ENCODE results near the gene MAP3K14.

DNA sequence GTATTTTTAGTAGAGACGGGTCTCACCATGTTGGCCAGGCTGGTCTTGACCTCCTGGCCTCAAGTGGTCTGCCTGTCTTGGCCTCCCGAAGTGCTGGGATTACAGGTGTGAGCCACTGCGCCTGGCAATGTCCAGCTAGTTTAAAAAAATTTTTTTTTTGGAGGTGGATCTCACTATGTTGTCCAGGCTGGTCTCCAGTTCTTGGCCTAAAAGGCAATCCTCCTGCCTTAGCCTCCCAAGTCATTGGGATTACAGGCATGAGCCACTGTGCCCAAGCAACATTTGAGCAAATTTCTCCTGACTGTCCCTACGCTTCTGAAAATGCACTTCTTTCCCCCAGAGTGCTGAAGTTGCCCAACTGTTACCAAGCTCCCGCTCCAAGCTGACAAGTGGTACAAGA lies 8.0 kb downstream of the MAP3K14 start:
- TF ChIP-seq CTCF (IDR thresholded peaks at IDR 0.05) (no peak), POLR2A (IDR thresholded peaks at IDR 0.05) (no peak)

Data from Peyer's patch (tissue), 4 donors.